Dermis lymphatic vessel endothelial cell (primary cell): ENCODE results near the gene SDHAF4. TPM values are rescaled to one million over a fixed set of nuclear protein-coding genes. Genes with fewer than 3 reads are reported as not detected.

Source experiments
- total RNA-seq: library from RNA; depleted of rRNA; stranded (reverse); fragments of >200 nt; gene quantifications from 2 replicates; pipeline ENCODE4 v1.2.1, GENCODE V29; 2014

SDHAF4 gene
- 5.2 and 5.5 TPM in 2 replicates for total RNA-seq

GRCh38 chr6:70566751-70567382 is at the start of gene SDHAF4:
Gene SDHAF4, plus strand, starts transcription at chr6:70566930. Its CDS starts 11 bp downstream, at chr6:70566941.

Other genes with a start within 250 kb of the SDHAF4 start
- gene FAM135A, start 153.4 kb upstream of the SDHAF4 start, total RNA-seq, result 12.4 and 22.0 TPM in 2 replicates
- 11.7 and 19.9 TPM in 2 replicates for gene SMAP1, start 101.0 kb downstream of the SDHAF4 start, total RNA-seq